H9 (cell line): Measurements from ENCODE around the gene YY1. TPM values are rescaled to one million over a fixed set of nuclear protein-coding genes. Genes with fewer than 3 reads are reported as not detected.

Experiments used
- DNase-seq: peaks from one replicate; pipeline ENCODE4 v3.0.0-alpha.2; 2017
- H2AFZ ChIP-seq: one replicate; pipeline ENCODE4 v1.6.1; 2013; ENCODE audit warnings: mild to moderate bottlenecking, low read length, control low read depth, moderate library complexity
- H2AK5ac ChIP-seq: 2 replicates; pipeline ENCODE4 v1.6.1; 2013; ENCODE audit warnings: low read length, control low read depth, mixed read lengths; ENCODE audit not compliant: insufficient read length
- H2BK120ac ChIP-seq: one replicate; pipeline ENCODE4 v1.6.1; 2013; ENCODE audit warnings: low read depth, mild to moderate bottlenecking, low read length, control low read depth, inconsistent platforms; ENCODE audit not compliant: poor library complexity, severe bottlenecking
- H2BK12ac ChIP-seq: 2 replicates; pipeline ENCODE4 v1.6.1; 2013; ENCODE audit warnings: low read length, control low read depth, mixed read lengths, low read depth; ENCODE audit not compliant: insufficient read length
- H2BK15ac ChIP-seq: 2 replicates; pipeline ENCODE4 v1.6.1; 2013; ENCODE audit warnings: low read depth, low read length, control low read depth
- H2BK20ac ChIP-seq: one replicate; pipeline ENCODE4 v1.6.1; 2013; ENCODE audit warnings: low read depth, mild to moderate bottlenecking, low read length, control low read depth, inconsistent platforms; ENCODE audit not compliant: poor library complexity, severe bottlenecking
- H2BK5ac ChIP-seq: 2 replicates; pipeline ENCODE4 v1.6.1; 2013; ENCODE audit warnings: low read length, control low read depth, mixed read lengths; ENCODE audit not compliant: insufficient read length
- H3K14ac ChIP-seq: 2 replicates; pipeline ENCODE4 v1.6.1; 2013; ENCODE audit warnings: low read length, control low read depth; ENCODE audit not compliant: insufficient read depth
- H3K18ac ChIP-seq: 2 replicates; pipeline ENCODE4 v1.6.1; 2013; ENCODE audit warnings: low read depth, mild to moderate bottlenecking, mixed read lengths, low read length, control low read depth; ENCODE audit not compliant: insufficient read length
- H3K23ac ChIP-seq: 2 replicates; pipeline ENCODE4 v1.6.1; 2013; ENCODE audit warnings: low read length, control low read depth, mixed read lengths, low read depth; ENCODE audit not compliant: insufficient read length
- H3K23me2 ChIP-seq: 2 replicates; pipeline ENCODE4 v1.6.1; 2013; ENCODE audit warnings: low read depth, mild to moderate bottlenecking, mixed read lengths, low read length, control low read depth; ENCODE audit not compliant: insufficient read length, poor library complexity, severe bottlenecking
- H3K27ac ChIP-seq: 2 replicates; pipeline ENCODE4 v1.5.1; 2013; ENCODE audit warnings: low read length, control low read depth, mixed read lengths, low read depth; ENCODE audit not compliant: insufficient read length
- H3K27me3 ChIP-seq: 2 replicates; pipeline ENCODE4 v1.6.1; 2013; ENCODE audit warnings: low read length, control low read depth, inconsistent platforms; ENCODE audit not compliant: insufficient read depth
- H3K4ac ChIP-seq: 2 replicates; pipeline ENCODE4 v1.6.1; 2013; ENCODE audit warnings: low read depth, mild to moderate bottlenecking, control low read depth, inconsistent platforms, low read length, moderate library complexity
- H3K4me1 ChIP-seq: 2 replicates; pipeline ENCODE4 v1.6.1; 2013; ENCODE audit warnings: low read length, control low read depth, inconsistent platforms; ENCODE audit not compliant: insufficient read depth
- H3K4me2 ChIP-seq: 2 replicates; pipeline ENCODE4 v1.6.1; 2013; ENCODE audit warnings: low read length, control low read depth, mixed read lengths; ENCODE audit not compliant: insufficient read length, insufficient read depth
- H3K56ac ChIP-seq: 2 replicates; pipeline ENCODE4 v1.6.1; 2013; ENCODE audit warnings: low read depth, mild to moderate bottlenecking, mixed read lengths, low read length, control low read depth; ENCODE audit not compliant: insufficient read length
- H3K79me1 ChIP-seq: 2 replicates; pipeline ENCODE4 v1.6.1; 2013; ENCODE audit warnings: low read depth, mild to moderate bottlenecking, moderate library complexity, low read length, control low read depth, inconsistent platforms; ENCODE audit not compliant: insufficient read depth, poor library complexity, severe bottlenecking
- H3K79me2 ChIP-seq: 2 replicates; pipeline ENCODE4 v1.6.1; 2013; ENCODE audit warnings: low read length, control low read depth, inconsistent platforms; ENCODE audit not compliant: insufficient read depth
- H3K9ac ChIP-seq: 2 replicates; pipeline ENCODE4 v1.6.1; 2013; ENCODE audit warnings: low read length, control low read depth, mixed read lengths; ENCODE audit not compliant: insufficient read length; ENCODE audit errors: extremely low read depth
- H3K9me3 ChIP-seq: one replicate; pipeline ENCODE4 v1.6.1; 2013; ENCODE audit warnings: low read depth, low read length, inconsistent platforms; ENCODE audit not compliant: control insufficient read depth
- H3T11ph ChIP-seq: one replicate; pipeline ENCODE4 v1.6.1; 2013; ENCODE audit warnings: mild to moderate bottlenecking, low read length, control low read depth, inconsistent platforms
- H4K20me1 ChIP-seq: one replicate; pipeline ENCODE4 v1.6.1; 2013; ENCODE audit not compliant: control insufficient read depth, insufficient read length, insufficient read depth
- H4K5ac ChIP-seq: 2 replicates; pipeline ENCODE4 v1.6.1; 2013; ENCODE audit warnings: low read depth, mild to moderate bottlenecking, mixed read lengths, low read length, control low read depth; ENCODE audit not compliant: insufficient read length
- H4K8ac ChIP-seq: replicated peaks from 2 replicates; pipeline ENCODE4 v1.6.1; 2013; ENCODE audit warnings: low read length, control low read depth, mixed read lengths, low read depth; ENCODE audit not compliant: insufficient read length
- H4K91ac ChIP-seq: 2 replicates; pipeline ENCODE4 v1.6.1; 2013; ENCODE audit warnings: low read depth, mild to moderate bottlenecking, moderate library complexity, mixed read lengths, low read length, control low read depth; ENCODE audit not compliant: insufficient read length
- H3K27ac Mint-ChIP-seq, 3 experiments: 2 replicates in 2 of 3; 3 replicates in 1 of 3; pipeline ENCODE4 v1.8.0; 2020 to 2021; ENCODE audit warnings: mixed read lengths in 3 of 3, mild to moderate bottlenecking in 1 of 3, moderate library complexity in 1 of 3
- H3K27me3 Mint-ChIP-seq: 2 replicates; pipeline ENCODE4 v1.8.0; 2021; ENCODE audit warnings: low read depth, mild to moderate bottlenecking, moderate library complexity, mixed read lengths
- H3K36me3 Mint-ChIP-seq, 3 experiments: 2 replicates in 2 of 3; 3 replicates in 1 of 3; pipeline ENCODE4 v1.8.0; 2020 to 2021; ENCODE audit warnings: low read depth in 3 of 3, mixed read lengths in 3 of 3; ENCODE audit not compliant: insufficient read depth in 1 of 3
- H3K4me1 Mint-ChIP-seq, 2 experiments: 2 replicates each; pipeline ENCODE4 v1.8.0; 2020; ENCODE audit warnings: mixed read lengths in 2 of 2
- H3K4me3 Mint-ChIP-seq, 2 experiments: 2 replicates in 1 of 2; 3 replicates in 1 of 2; pipeline ENCODE4 v1.8.0; 2020 to 2021; ENCODE audit warnings: mild to moderate bottlenecking in 2 of 2, mixed read lengths in 2 of 2, moderate library complexity in 1 of 2
- H3K9me3 Mint-ChIP-seq, 2 experiments: 2 replicates in 1 of 2; 3 replicates in 1 of 2; pipeline ENCODE4 v1.8.0; 2020; ENCODE audit warnings: mild to moderate bottlenecking in 2 of 2, mixed read lengths in 2 of 2, moderate library complexity in 1 of 2
- WGBS: extraction: QIAGEN DNeasy Blood & Tissue Kit; methylation state at CpG from one replicate; pipeline ENCODE4 v1.1.7; 2013; ENCODE audit warnings: missing lambda C conversion rate, low lambda C conversion rate, mixed read lengths; ENCODE audit not compliant: insufficient read length; ENCODE audit errors: extremely low coverage; 5-methylcytosine and 5-hydroxymethylcytosine counted together
- total RNA-seq: library from RNA; stranded (reverse); gene quantifications from 2 replicates; pipeline ENCODE4 v1.2.1, GENCODE V29; 2021
- TF ChIP-seq, protein P1 (sequence below): fragments of 200-600 bp; sonication (generic); conservative IDR thresholded peaks from 3 replicates; pipeline ENCODE4 v1.8.0; 2021; ENCODE audit warnings: antibody characterized with exemption, mild to moderate bottlenecking

YY1 gene
- total RNA-seq, 1 experiment from 2014 or later, result 103 TPM

GRCh38 chr14:100200311-100200710 is 38.6 kb upstream of the YY1 start:
- H3K9me3 ChIP-seq, result no peaks in the 10 kb centered on the region
- no peaks in the 10 kb centered on the region for H4K20me1 ChIP-seq
- H3K18ac ChIP-seq, result no peak overlapping the region
- no CpG with 5 or more reads among the region's 3 CpGs for WGBS
- H2BK15ac ChIP-seq, result no peak overlapping the region
- no peak overlapping the region for H2AK5ac ChIP-seq
- H2BK120ac ChIP-seq, result no peak overlapping the region
- H3K36me3 Mint-ChIP-seq, result no peaks in the 10 kb centered on the region
- no peak overlapping the region for H3K4me2 ChIP-seq
- no peak overlapping the region for H3K4me3 Mint-ChIP-seq
- peaks cover 5% of the 10 kb centered on the region for H3K27me3 Mint-ChIP-seq
- no peak overlapping the region for H4K91ac ChIP-seq
- H3T11ph ChIP-seq, result no peak overlapping the region
- H3K4ac ChIP-seq, result no peak overlapping the region
- no peak overlapping the region for H3K9ac ChIP-seq
- no peak overlapping the region for H4K8ac ChIP-seq
- TF ChIP-seq, protein P1, sequence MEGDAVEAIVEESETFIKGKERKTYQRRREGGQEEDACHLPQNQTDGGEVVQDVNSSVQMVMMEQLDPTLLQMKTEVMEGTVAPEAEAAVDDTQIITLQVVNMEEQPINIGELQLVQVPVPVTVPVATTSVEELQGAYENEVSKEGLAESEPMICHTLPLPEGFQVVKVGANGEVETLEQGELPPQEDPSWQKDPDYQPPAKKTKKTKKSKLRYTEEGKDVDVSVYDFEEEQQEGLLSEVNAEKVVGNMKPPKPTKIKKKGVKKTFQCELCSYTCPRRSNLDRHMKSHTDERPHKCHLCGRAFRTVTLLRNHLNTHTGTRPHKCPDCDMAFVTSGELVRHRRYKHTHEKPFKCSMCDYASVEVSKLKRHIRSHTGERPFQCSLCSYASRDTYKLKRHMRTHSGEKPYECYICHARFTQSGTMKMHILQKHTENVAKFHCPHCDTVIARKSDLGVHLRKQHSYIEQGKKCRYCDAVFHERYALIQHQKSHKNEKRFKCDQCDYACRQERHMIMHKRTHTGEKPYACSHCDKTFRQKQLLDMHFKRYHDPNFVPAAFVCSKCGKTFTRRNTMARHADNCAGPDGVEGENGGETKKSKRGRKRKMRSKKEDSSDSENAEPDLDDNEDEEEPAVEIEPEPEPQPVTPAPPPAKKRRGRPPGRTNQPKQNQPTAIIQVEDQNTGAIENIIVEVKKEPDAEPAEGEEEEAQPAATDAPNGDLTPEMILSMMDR, result no peak
- no peak overlapping the region for H4K5ac ChIP-seq
- no peak overlapping the region for H2BK20ac ChIP-seq
- H3K79me2 ChIP-seq, result no peaks in the 10 kb centered on the region
- no peaks in the 10 kb centered on the region for H3K4me1 ChIP-seq
- no peak overlapping the region for H2BK12ac ChIP-seq
- H3K9me3 Mint-ChIP-seq, result no peaks in the 10 kb centered on the region
- H3K79me1 ChIP-seq, result no peaks in the 10 kb centered on the region
- no peak for DNase-seq
- H3K4me1 Mint-ChIP-seq, result peaks cover 15 to 18% of the 10 kb centered on the region in 2 experiments
- H3K27me3 ChIP-seq, result no peaks in the 10 kb centered on the region
- H3K27ac ChIP-seq, result no peak overlapping the region
- no peaks in the 10 kb centered on the region for H3K23me2 ChIP-seq
- no peak overlapping the region for H2BK5ac ChIP-seq
- no peak overlapping the region for H3K23ac ChIP-seq
- H3K14ac ChIP-seq, result no peak overlapping the region
- no peak overlapping the region for H2AFZ ChIP-seq
- no peak overlapping the region for H3K56ac ChIP-seq
- peak overlapping the region in 1 of 3 experiments; percentile 27; a peak in 1 of 7 replicates for H3K27ac Mint-ChIP-seq
